EL (cell line): ENCODE measurements around the gene TEX22.

Source experiments
- DNase-seq: peaks from one replicate; pipeline ENCODE4 v3.0.0-alpha.2; 2016

The TEX22 gene

DNA sequence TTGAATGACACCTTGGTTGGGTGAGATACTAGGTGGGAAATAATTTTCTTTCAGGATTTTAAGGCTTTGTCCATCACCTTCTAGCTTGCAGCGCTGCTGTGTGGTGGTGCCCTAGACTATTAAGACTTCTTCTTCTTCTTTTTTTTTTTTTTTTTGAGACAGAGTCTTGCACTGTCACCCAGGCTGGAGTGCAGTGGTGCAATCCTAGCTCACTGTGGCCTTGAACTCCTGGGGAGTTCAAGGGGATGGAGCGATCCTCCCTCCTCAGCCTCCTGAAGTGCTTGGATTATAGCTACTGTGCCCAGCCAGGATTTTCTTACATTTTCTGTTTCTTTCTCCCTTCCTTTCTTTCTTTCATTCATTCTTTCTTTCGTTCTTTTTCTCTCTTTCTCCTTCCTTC lies 11.0 kb downstream of the TEX22 start:
- no peak for DNase-seq

DNA sequence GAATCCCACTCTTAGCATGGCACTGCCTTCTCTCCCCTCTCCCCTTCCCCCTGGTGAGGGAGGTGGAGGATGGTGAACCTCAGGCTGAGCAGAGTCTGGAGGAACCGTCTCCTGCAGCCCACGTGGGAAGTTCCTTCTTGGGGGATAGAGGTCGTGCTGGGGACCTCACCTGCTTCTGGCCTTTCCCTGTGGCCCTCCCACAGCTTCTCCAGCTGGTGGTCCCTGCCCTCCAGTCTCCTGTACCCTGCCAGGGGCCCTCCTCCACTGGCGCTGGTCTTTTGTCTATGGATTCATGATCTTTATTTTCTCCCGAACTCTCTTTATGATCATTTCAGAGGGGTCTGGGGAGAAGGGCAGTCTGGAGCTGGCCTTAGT lies 12.3 kb downstream of the TEX22 start:
- DNase-seq = no peak

DNA sequence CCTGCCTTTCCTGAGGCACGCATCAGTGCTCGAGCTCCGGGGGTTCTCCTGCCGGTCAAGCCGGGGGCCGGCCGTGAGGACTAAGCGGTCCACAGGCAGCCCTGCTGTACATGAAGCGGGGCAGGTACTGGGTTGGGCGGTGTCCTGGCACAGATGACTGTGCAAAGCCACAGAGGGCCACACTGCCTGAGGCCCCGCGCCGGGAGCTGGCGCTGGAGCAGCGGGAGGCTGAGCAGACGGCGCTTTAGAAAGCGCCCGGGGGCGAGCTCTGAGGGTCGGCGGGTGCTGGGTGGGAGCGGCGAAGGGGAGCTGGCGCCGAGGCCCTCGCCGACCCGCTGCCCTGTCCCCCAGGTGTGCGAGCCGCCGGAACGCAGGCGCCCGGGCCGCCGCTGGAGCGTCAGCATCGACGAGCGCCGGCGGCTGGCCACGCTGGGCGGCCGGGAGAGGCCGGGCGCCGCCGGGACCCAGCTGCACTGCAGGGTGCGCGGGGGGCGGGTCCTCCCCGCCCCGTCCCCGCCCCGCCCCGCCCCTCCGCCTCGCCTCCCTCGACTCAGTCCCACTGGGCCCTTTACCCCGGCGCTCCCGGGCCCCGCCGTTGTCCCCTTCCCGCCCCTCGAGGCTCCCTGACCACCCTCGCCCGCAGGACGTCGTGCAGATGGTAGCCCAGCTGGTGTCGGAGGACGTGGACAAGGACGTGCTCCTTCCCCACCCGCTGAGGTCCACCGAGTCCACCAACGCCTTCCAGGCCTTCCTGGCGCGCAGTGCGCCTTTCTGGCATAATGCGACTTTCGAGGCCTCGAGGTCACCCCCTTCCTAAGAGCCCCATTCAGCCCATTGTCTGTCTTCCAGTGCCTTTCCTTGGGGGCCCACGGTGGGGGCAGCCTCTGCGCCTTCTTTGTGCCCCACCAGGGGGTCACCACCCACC lies 12.9 kb downstream of the TEX22 start:
- peak; percentile 59 for DNase-seq

DNA sequence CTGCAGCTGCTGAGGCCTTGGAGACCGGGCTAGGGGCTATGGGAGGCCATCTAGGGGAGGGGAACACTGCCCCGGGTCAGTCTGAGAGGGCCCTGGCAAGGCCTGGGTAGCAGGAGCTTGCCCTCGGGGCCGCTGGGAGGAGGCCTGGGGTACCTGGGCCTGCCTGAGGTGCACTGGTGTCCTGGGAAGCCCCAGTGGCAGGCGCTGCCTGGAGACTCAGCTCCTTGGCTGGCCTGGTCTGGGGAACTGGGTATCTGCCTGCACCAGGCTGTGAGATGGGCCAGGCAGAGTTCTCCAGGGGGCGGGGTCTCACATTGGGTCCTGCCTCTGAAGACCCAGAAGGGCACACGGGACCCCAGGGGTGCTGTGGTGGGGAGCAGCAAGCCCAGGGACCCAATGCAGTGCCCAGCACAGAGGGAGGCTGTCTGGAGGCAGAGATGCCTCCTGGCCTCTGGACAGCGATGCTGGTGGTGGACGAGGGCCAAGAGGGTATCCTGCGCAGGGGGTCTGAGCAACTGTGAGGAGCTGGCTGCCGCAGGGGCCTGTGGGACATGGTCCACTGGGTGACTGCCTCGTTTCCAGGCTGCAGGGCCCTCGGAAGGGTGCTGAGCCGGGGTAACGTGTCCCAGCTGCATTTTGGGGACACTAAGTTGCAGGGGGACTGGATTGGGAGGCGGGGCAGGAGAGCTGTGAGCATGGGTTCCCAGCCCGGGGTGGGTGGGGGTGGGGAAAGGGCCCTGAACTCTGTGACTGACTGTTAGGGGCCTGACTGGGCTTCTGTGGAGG lies 13.8 kb downstream of the TEX22 start:
- DNase-seq = no peak

DNA sequence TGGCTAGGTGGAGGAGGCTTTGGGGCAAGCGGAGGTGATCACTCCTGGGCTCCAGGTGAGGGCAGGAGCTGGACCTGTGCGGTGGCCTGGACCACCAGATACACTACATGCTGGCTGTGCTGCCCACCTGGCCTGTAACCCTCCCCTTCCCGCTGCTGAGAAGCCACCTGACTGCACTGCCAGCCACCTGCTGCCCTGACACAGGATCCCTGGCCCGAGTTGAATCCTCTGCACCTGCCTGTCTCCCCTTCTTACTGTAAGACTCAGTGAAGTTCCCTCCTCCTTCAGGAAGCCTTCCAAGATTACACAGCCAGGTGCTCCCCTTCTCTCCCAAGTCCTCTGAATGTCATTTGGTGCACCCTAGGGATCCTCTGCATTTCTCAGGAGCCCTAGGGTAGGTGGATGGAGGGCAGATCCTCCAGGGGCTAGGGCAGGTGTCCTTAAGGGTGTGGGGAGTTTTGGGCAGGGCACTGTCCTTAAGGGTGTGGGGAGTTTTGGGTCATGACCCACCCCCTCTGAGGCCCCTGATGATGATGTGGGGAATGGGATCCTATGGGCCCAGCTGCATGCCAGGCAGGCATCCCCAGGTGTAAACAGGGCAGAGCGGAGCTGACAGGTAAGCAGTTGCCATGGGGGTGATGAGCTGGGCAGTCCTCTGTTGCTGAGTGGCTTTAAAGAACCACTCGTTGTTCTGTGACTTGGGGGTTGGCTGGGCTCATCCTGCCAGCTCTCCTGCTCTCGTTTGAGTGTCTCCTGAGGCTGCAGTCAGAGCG lies 14.6 kb downstream of the TEX22 start:
- DNase-seq = no peak

- no peak for DNase-seq
Measured at GRCh38 chr14:105413544-105413886, 15.2 kb downstream of the TEX22 start.

GRCh38 chr14:105414456-105415371 lies 16.4 kb downstream of the TEX22 start:
- DNase-seq = peak; percentile 62

- DNase-seq = no peak
Measured at GRCh38 chr14:105415481-105416428, 17.4 kb downstream of the TEX22 start.

GRCh38 chr14:105416671-105417070 lies 18.3 kb downstream of the TEX22 start:
- DNase-seq = no peak

GRCh38 chr14:105417690-105418121 lies 19.4 kb downstream of the TEX22 start:
- DNase-seq = no peak

- no peak for DNase-seq
Measured at GRCh38 chr14:105418269-105419194, 20.2 kb downstream of the TEX22 start.

GRCh38 chr14:105419195-105420091 lies 21.1 kb downstream of the TEX22 start, which contains the start of gene MTA1:
MTA1 (plus strand) TSS chr14:105419827; CDS start chr14:105420036, 209 bp downstream.
- peak; percentile 49 for DNase-seq

DNA sequence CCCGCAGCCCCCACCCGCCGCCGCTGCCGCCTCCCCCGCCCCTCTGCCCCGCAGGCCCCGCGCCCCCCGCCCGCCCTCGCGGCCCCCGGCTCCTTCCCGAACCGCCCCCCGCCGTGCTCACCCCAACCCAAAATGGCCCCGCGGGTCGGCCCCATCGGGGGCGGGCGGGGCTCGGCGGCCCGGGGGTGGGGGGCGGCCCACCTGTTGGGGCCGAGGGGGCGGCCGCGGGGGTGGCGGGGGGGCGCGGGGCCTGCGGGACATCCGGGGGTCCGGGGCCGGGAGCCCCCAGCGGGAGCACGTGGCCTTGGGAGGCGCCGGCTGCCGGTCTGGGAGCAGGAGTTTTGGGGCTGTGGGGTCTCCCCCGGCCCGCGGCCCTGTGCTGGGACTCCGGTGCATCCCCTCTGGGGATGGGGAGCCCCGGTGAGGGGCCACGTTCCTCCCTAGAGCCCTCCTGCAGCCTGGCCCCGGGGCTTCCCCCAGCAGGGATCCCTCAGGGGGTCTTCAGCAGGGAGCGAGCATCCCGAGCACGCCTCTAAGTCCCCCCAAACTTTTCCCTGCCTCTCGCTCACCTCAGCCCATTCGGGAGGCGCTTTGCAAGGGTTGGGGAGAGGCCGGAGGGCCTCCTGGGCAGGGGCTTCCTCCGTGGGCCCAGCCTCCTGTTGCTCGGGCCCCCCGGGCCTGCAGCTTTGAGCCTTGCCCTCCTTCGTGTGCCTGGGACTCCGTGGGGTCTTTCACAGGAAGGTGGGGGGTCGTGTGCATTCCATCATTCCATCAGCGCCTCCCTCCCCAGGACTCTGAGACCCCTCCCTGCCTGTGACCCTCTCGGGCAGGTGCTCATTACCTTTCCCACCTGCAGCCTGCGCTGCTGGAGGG lies 22.0 kb downstream of the TEX22 start:
- DNase-seq = no peak

DNA sequence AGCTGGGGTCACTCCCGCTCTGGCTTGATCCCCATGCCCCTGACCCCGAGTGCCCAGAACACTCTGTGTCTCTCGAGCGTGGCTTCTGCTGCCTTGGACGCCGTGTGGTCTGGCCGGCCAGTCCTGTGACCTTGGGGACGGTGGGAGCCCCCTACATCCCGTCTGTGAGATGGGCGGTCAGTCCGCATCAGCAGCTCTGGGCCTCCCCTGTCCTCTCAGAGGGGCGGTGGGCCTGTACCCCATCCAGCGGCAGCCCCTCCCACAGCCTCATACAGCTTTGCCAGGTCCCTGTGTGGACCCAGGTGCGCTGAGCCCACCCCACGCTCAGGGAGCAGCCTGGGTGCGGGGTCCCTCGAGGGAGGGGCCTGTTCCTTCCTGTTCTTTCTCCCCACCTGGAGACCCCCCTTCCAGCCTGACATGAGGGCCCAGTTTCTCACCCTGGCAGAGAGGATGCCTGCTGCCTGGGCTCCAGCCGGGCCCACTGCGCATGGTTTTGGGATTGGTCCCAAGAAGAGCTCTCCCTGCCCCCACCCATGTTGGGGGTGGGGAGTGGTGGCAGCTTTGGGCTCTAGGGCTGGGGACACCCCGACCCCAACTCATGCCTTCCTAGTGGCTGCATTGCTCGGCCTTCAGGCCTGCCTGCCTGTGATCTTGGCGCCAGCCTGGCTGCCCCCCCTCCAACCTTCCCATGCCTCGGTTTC lies 22.8 kb downstream of the TEX22 start:
- DNase-seq = no peak

GRCh38 chr14:105421723-105422615 lies 23.6 kb downstream of the TEX22 start:
- no peak for DNase-seq
